ENCODE data around the gene VSTM4. TPM values are rescaled to one million over a fixed set of nuclear protein-coding genes. Genes with fewer than 3 reads are reported as not detected.

VSTM4 gene
- total RNA-seq, 1 experiment from 2014 or later, result not detected

- H3K4me1 Mint-ChIP-seq (ENCODE audit: low read depth, unreplicated experiment), result no peaks in the 10 kb centered on the region
- H3K9me3 Mint-ChIP-seq (ENCODE audit: low read depth, unreplicated experiment), result peaks cover 2% of the 10 kb centered on the region
- no peak for TF ChIP-seq CTCF (IDR thresholded peaks at IDR 0.05; ENCODE audit: unreplicated experiment)
- no peak for DNase-seq
- CTCF ChIA-PET, result no interaction called here
- intact Hi-C loops (cut with micrococcal nuclease; ENCODE audit: unreplicated experiment), result no loop called here
- no peak overlapping the region for H3K4me3 Mint-ChIP-seq (ENCODE audit: low read depth, unreplicated experiment)
- H3K27ac Mint-ChIP-seq (ENCODE audit: unreplicated experiment), result no peak overlapping the region
- peaks cover 49% of the 10 kb centered on the region for H3K27me3 Mint-ChIP-seq (ENCODE audit: unreplicated experiment)
- no peaks in the 10 kb centered on the region for H3K36me3 Mint-ChIP-seq (ENCODE audit: insufficient read depth, unreplicated experiment)
- BruUV-seq (replicated peaks), result no TSS peak
Observed at GRCh38 chr10:49005270-49005669, 110.1 kb downstream of the VSTM4 start.

GRCh38 chr10:49001870-49002672 lies 113.3 kb downstream of the VSTM4 start:
- no peak overlapping the region for H3K27ac Mint-ChIP-seq (ENCODE audit: unreplicated experiment)
- no peaks in the 10 kb centered on the region for H3K4me1 Mint-ChIP-seq (ENCODE audit: low read depth, unreplicated experiment)
- TF ChIP-seq CTCF (IDR thresholded peaks at IDR 0.05; ENCODE audit: unreplicated experiment), result no peak
- peaks cover 2% of the 10 kb centered on the region for H3K9me3 Mint-ChIP-seq (ENCODE audit: low read depth, unreplicated experiment)
- no peaks in the 10 kb centered on the region for H3K36me3 Mint-ChIP-seq (ENCODE audit: insufficient read depth, unreplicated experiment)
- no TSS peak for BruUV-seq (replicated peaks)
- DNase-seq, result no peak
- no peak overlapping the region for H3K4me3 Mint-ChIP-seq (ENCODE audit: low read depth, unreplicated experiment)
- intact Hi-C loops (cut with micrococcal nuclease; ENCODE audit: unreplicated experiment), result no loop called here
- peaks cover 38% of the 10 kb centered on the region for H3K27me3 Mint-ChIP-seq (ENCODE audit: unreplicated experiment)
- CTCF ChIA-PET, result no interaction called here

GRCh38 chr10:49001402-49001801 lies 113.9 kb downstream of the VSTM4 start:
- Mint-ChIP-seq H3K4me3 (ENCODE audit: low read depth, unreplicated experiment) (no peak overlapping the region), H3K4me1 (ENCODE audit: low read depth, unreplicated experiment) (no peaks in the 10 kb centered on the region), H3K36me3 (ENCODE audit: insufficient read depth, unreplicated experiment) (no peaks in the 10 kb centered on the region), H3K27me3 (ENCODE audit: unreplicated experiment) (peaks cover 38% of the 10 kb centered on the region), H3K27ac (ENCODE audit: unreplicated experiment) (no peak overlapping the region), H3K9me3 (ENCODE audit: low read depth, unreplicated experiment) (peaks cover 1% of the 10 kb centered on the region)
- CTCF ChIA-PET, result no interaction called here
- no peak for DNase-seq
- TF ChIP-seq CTCF (IDR thresholded peaks at IDR 0.05; ENCODE audit: unreplicated experiment), result no peak
- BruUV-seq (replicated peaks), result no TSS peak
- intact Hi-C loops (cut with micrococcal nuclease; ENCODE audit: unreplicated experiment), result no loop called here

GRCh38 chr10:49000437-49001398 lies 114.6 kb downstream of the VSTM4 start:
- no peak for DNase-seq
- TF ChIP-seq CTCF (IDR thresholded peaks at IDR 0.05; ENCODE audit: unreplicated experiment), result no peak
- H3K27ac Mint-ChIP-seq (ENCODE audit: unreplicated experiment), result no peak overlapping the region
- CTCF ChIA-PET, result no interaction called here
- no peaks in the 10 kb centered on the region for H3K4me1 Mint-ChIP-seq (ENCODE audit: low read depth, unreplicated experiment)
- H3K27me3 Mint-ChIP-seq (ENCODE audit: unreplicated experiment), result peaks cover 37% of the 10 kb centered on the region
- intact Hi-C loops (cut with micrococcal nuclease; ENCODE audit: unreplicated experiment), result no loop called here
- H3K9me3 Mint-ChIP-seq (ENCODE audit: low read depth, unreplicated experiment), result no peaks in the 10 kb centered on the region
- H3K4me3 Mint-ChIP-seq (ENCODE audit: low read depth, unreplicated experiment), result no peak overlapping the region
- H3K36me3 Mint-ChIP-seq (ENCODE audit: insufficient read depth, unreplicated experiment), result no peaks in the 10 kb centered on the region
- BruUV-seq (replicated peaks), result no TSS peak
